Measurements from ENCODE around the gene CD74. TPM values are rescaled to one million over a fixed set of nuclear protein-coding genes. Genes with fewer than 3 reads are reported as not detected.

CD74 gene
- 7.5 and 9.1 TPM in 2 replicates for total RNA-seq

DNA sequence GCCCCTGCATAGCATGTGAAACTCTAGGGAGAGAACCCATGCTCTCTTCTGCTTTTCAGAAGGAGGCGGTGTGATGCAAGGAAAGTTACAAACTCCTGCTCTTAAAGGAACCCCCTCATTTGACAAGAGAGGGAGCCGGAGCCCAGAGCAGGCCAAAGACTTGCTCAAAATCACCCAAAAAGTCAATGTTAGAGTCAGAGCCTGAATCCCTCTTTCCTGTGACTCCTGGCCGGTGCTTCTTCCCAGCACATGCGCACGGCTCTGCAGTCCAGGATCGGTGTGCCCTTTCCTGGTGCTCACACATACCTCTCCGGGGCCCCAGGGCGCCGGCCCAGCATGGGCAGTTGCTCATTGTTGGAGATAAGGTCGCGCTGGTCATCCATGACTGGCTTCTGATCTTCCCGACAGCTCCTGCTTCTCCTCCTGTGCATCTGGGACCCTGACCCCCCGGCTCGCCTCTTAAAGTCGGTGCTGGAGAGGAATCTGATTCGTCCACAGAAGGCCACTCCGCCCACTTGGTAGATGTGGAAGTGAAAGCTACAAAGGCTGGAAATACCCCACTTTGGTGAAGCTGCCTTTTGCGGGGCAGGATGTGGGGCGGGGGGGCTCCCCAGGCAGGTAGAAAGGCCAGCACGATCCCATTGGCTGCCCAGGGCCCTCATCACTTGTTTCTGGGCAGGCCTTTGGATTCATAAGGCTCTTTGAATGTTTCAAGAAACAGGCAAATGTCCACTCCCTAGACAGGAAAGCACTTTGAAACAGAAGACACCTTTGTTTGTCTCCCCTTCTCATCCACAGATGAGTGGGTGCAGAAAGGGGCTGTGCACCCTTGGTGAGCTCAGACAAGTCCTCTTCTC is at the start of gene CD74:
CD74 (minus strand) TSS at position 592 of the 857 bp plus-strand sequence; CDS start at position 431, 161 bp downstream.

DNA sequence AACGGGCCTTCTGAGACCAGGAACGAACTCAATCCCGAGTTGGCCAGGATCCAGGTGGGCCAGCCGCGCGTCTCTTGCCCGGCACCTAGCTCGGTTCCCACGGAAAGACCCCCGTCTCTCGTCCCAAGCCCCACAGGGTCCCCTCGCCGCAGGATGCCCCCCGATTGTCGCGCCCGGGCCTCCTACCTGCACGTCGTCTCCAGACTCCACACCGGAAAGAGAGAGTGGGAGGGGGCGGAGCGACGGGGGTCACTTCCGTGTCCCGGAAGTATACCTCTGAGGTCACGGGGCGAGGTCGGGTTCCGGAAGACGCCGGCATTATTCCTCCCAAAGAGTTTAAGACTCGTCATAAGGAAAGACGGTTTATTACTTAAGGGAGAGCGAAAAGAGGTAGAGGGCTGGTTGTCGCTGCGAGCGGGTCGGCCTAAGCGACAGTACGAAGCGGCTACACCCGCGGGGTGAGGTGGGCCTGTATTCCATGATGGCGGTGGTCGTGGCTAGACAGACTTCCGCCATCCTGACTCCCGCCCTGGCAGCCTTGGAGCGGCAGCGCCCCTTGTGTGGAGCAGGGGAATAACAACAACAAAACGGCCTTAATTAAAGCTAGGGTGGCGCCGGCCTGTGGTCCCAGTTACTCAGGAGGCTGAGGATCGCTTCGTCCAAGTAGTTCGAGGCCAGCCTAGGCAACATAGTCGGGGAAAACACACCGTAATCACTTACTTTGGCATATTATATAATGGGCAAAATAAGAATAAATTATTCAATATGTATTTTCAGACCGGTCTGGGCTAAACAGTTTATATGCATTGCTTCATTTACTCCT is 37.0 kb upstream of the CD74 start, which contains the start of gene RPS14:
RPS14 (minus strand) TSS at position 223 of the 823 bp plus-strand sequence. CDS start 2,006 bp downstream, outside the sequence.

DNA sequence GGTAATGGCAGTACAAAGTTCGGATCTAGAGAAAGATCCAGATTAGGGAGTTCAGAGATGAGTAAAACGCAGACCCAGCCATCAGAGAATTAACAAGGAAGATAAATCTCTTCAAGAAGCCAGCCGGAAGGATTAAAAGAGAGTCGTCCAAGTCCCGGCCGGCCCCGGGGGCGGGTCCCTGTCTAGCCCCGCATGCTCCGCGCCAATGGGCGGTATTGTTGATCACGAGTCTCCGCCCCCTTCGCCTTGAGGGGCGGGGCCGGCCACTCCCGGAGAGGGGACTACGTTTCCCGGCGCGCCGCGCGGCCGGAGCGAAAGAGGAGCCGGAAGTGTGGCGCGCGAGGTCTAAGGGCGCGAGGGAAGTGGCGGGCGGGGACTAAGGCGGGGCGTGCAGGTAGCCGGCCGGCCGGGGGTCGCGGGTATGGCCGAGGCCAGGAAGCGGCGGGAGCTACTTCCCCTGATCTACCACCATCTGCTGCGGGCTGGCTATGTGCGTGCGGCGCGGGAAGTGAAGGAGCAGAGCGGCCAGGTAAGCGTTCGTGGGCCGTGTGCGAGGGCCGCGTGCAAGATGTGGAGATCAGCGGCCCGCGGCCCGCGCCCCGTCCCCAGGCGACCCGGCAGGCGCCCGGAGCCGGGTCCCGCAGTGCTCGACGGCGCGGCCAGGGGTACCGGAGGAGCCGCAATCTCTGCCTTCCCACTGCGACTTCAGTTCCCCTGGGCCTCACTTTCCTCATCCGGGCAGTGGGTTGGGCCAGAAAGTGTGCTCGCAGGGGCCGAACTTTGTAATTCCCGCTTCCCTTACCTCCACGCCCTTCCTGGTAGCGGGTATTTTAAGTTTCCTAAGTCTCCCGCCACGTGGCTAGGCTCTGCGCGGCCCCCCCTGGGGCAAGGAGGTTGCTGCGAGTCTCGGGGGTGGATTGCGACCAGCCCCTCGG is 55.1 kb downstream of the CD74 start, which contains the start of gene TCOF1:
TCOF1 (plus strand) TSS at position 372 of the 935 bp plus-strand sequence; CDS start at position 422, 50 bp downstream.

Other genes with a start within 250 kb of the CD74 start
- gene CDX1, start 246.1 kb downstream of the CD74 start, total RNA-seq: not detected in 2 replicates
- gene SLC6A7, start 222.8 kb downstream of the CD74 start, total RNA-seq: not detected in 2 replicates
- not detected in 2 replicates for gene CAMK2A, start 123.1 kb downstream of the CD74 start, total RNA-seq
- gene ARSI, start 110.0 kb downstream of the CD74 start, total RNA-seq: 3.3 and 5.8 TPM in 2 replicates
- gene TCOF1, start 55.2 kb downstream of the CD74 start, total RNA-seq: 43.8 and 52.5 TPM in 2 replicates
- gene RPS14, start 36.8 kb upstream of the CD74 start, total RNA-seq: 3,217 and 4,159 TPM in 2 replicates
- 129 and 169 TPM in 2 replicates for gene NDST1, start 95.2 kb upstream of the CD74 start, total RNA-seq
- 7.3 and 8.6 TPM in 2 replicates for gene SYNPO, start 227.8 kb upstream of the CD74 start, total RNA-seq
- not detected in 2 replicates for gene MYOZ3, start 248.3 kb upstream of the CD74 start, total RNA-seq

All from airway epithelial cell (primary cell).